ENCODE results near the gene PCNX1.

DNA sequence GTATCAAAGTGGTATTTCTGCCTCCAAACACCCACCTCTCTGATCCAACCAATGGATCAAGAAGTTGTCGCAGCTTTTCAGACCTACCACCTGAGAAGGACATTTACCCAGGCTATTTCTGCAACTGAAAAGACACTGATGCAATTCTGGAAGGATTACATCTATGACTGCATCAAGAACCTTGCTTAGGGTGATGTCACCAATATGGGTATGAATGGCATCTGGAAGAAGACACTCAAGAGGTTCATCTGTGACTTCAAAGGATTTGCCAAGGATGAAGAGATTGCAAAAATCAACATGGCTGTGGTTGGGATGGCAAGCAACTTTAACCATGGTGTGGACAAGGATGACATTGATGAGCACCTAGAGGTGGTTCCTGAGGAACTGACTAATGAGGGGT, 154.2 kb downstream of the PCNX1 start:
- TF ChIP-seq, protein P1, sequence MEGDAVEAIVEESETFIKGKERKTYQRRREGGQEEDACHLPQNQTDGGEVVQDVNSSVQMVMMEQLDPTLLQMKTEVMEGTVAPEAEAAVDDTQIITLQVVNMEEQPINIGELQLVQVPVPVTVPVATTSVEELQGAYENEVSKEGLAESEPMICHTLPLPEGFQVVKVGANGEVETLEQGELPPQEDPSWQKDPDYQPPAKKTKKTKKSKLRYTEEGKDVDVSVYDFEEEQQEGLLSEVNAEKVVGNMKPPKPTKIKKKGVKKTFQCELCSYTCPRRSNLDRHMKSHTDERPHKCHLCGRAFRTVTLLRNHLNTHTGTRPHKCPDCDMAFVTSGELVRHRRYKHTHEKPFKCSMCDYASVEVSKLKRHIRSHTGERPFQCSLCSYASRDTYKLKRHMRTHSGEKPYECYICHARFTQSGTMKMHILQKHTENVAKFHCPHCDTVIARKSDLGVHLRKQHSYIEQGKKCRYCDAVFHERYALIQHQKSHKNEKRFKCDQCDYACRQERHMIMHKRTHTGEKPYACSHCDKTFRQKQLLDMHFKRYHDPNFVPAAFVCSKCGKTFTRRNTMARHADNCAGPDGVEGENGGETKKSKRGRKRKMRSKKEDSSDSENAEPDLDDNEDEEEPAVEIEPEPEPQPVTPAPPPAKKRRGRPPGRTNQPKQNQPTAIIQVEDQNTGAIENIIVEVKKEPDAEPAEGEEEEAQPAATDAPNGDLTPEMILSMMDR (IDR thresholded peaks at IDR 0.05; ENCODE audit: low read depth, low read length) = no peak
- TF ChIP-seq, protein P2, sequence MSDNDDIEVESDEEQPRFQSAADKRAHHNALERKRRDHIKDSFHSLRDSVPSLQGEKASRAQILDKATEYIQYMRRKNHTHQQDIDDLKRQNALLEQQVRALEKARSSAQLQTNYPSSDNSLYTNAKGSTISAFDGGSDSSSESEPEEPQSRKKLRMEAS (IDR thresholded peaks at IDR 0.05; ENCODE audit: low read depth, low read length) = no peak
- TF ChIP-seq POLR2A (IDR thresholded peaks at IDR 0.05; ENCODE audit: extremely low read depth, insufficient read length) = no peak
